ENCODE measurements around the gene C7. TPM values are rescaled to one million over a fixed set of nuclear protein-coding genes. Genes with fewer than 3 reads are reported as not detected.
A peak's percentile ranks its signal among the peaks of the same experiment; 100 is the strongest.

The C7 gene
- total and polyA plus RNA-seq, 2 of the 13 experiments (the other 11 are each of a cell fraction or from before 2014, with no cell fraction given): 1.7 to 3.5 TPM

GRCh38 chr5:40991168-40991980 is 82.1 kb downstream of the C7 start (continued):
- no peak for TF ChIP-seq ZNF281 (CRISPR knock-in tag; IDR thresholded peaks at IDR 0.05; ENCODE audit: borderline replicate concordance)
- no peak for TF ChIP-seq HOXD1 (CRISPR knock-in tag; IDR thresholded peaks at IDR 0.05)
- TF ChIP-seq CHD4 (IDR thresholded peaks at IDR 0.05; ENCODE audit: borderline replicate concordance, low read length): peak; percentile 39; the same call in 1 of the 2 replicates
- no peak for TF ChIP-seq ZNF646 (CRISPR knock-in tag; IDR thresholded peaks at IDR 0.05)
- TF ChIP-seq ZNF563 (CRISPR knock-in tag; IDR thresholded peaks at IDR 0.05): no peak
- no peak for TF ChIP-seq NFATC3 (CRISPR knock-in tag; IDR thresholded peaks at IDR 0.05)
- no peak for TF ChIP-seq YEATS4 (CRISPR knock-in tag; IDR thresholded peaks at IDR 0.05; ENCODE audit: borderline replicate concordance)
- TF ChIP-seq RBAK (CRISPR knock-in tag; IDR thresholded peaks at IDR 0.05): peak; percentile 80
- no peak for TF ChIP-seq BHLHE40 (IDR thresholded peaks at IDR 0.05; ENCODE audit: low read length)
- no peak for TF ChIP-seq HES4 (CRISPR knock-in tag; IDR thresholded peaks at IDR 0.05; ENCODE audit: borderline replicate concordance)
- no peak for TF ChIP-seq TBX3 (IDR thresholded peaks at IDR 0.05; ENCODE audit: borderline replicate concordance)
- no peak for TF ChIP-seq SCMH1 (CRISPR knock-in tag; IDR thresholded peaks at IDR 0.05; ENCODE audit: borderline replicate concordance)
- TF ChIP-seq TGIF2 (CRISPR knock-in tag; IDR thresholded peaks at IDR 0.05): no peak
- TF ChIP-seq GABPA (IDR thresholded peaks at IDR 0.05; ENCODE audit: low read depth, low read length): no peak
- TF ChIP-seq GABPA (CRISPR knock-in tag; IDR thresholded peaks at IDR 0.05; ENCODE audit: low read depth): peak; percentile 66
- TF ChIP-seq TEAD3 (CRISPR knock-in tag; optimal IDR thresholded peaks at IDR 0.05; ENCODE audit: borderline replicate concordance): peak; percentile 39
- TF ChIP-seq ZIK1 (CRISPR knock-in tag; IDR thresholded peaks at IDR 0.05; ENCODE audit: borderline replicate concordance, low read depth): no peak
- peak; percentile 82; the same call in 1 of the 2 replicates for TF ChIP-seq KDM4B (CRISPR knock-in tag; IDR thresholded peaks at IDR 0.05)
- no peak for TF ChIP-seq PCBP2 (optimal IDR thresholded peaks at IDR 0.05; ENCODE audit: low read depth, low read length, poor library complexity, severe bottlenecking)
- TF ChIP-seq HINFP (CRISPR knock-in tag; IDR thresholded peaks at IDR 0.05; ENCODE audit: low read depth): no peak
